Measurements from ENCODE around the gene PCYT2.

Gene PCYT2

GRCh38 chr17:81899514-81900166, 11.6 kb downstream of the PCYT2 start:
- no peak for DNase-seq (ENCODE audit: low spot score)

- no peak for DNase-seq (ENCODE audit: low spot score)
Observed at GRCh38 chr17:81898885-81899284, 12.3 kb downstream of the PCYT2 start.

GRCh38 chr17:81898029-81898866, 13.0 kb downstream of the PCYT2 start:
- DNase-seq (ENCODE audit: low spot score), result no peak

- no peak for DNase-seq (ENCODE audit: low spot score)
Observed at GRCh38 chr17:81895400-81895799, 15.8 kb downstream of the PCYT2 start.

GRCh38 chr17:81891303-81891552, 20.0 kb downstream of the PCYT2 start:
- no peak for DNase-seq (ENCODE audit: low spot score)

GRCh38 chr17:81890447-81891302, 20.5 kb downstream of the PCYT2 start:
- DNase-seq (ENCODE audit: low spot score), result no peak

GRCh38 chr17:81889602-81890001, 21.6 kb downstream of the PCYT2 start:
- no peak for DNase-seq (ENCODE audit: low spot score)

GRCh38 chr17:81888988-81889595, 22.1 kb downstream of the PCYT2 start:
- DNase-seq (ENCODE audit: low spot score), result no peak

- no peak for DNase-seq (ENCODE audit: low spot score)
Observed at GRCh38 chr17:81888105-81888987, 22.9 kb downstream of the PCYT2 start.

GRCh38 chr17:81885869-81886548, 25.2 kb downstream of the PCYT2 start:
- no peak for DNase-seq (ENCODE audit: low spot score)

- DNase-seq (ENCODE audit: low spot score), result no peak
Observed at GRCh38 chr17:81885454-81885853, 25.7 kb downstream of the PCYT2 start.

GRCh38 chr17:81884968-81885367, 26.2 kb downstream of the PCYT2 start:
- no peak for DNase-seq (ENCODE audit: low spot score)

GRCh38 chr17:81884520-81884919, 26.7 kb downstream of the PCYT2 start:
- no peak for DNase-seq (ENCODE audit: low spot score)

- DNase-seq (ENCODE audit: low spot score), result no peak
Observed at GRCh38 chr17:81879121-81879520, 32.1 kb downstream of the PCYT2 start.

GRCh38 chr17:81878294-81878693, 32.9 kb downstream of the PCYT2 start:
- no peak for DNase-seq (ENCODE audit: low spot score)

GRCh38 chr17:81877569-81877968, 33.6 kb downstream of the PCYT2 start:
- DNase-seq (ENCODE audit: low spot score), result no peak

GRCh38 chr17:81871387-81872230, 39.6 kb downstream of the PCYT2 start:
- peak; percentile 98 for DNase-seq (ENCODE audit: low spot score)

GRCh38 chr17:81870981-81871386, 40.2 kb downstream of the PCYT2 start, which contains the start of gene ARHGDIA:
Gene ARHGDIA (minus strand): TSS chr17:81871337. CDS start chr17:81869930, 1,407 bp downstream.
- DNase-seq (ENCODE audit: low spot score), result no peak

GRCh38 chr17:81870131-81870980, 40.8 kb downstream of the PCYT2 start:
- DNase-seq (ENCODE audit: low spot score), result no peak

Data from HuH-7 (cell line).